ENCODE data around the gene CDKN1C.

The CDKN1C gene

GRCh38 chr11:2882396-2883110 lies 3.0 kb downstream of the CDKN1C start:
- WGBS, 2 experiments, result 83 to 84% methylated on average over 11 of the region's 11 CpGs
- Histone ChIP-seq H3K4me1 (ENCODE audit: control insufficient read depth, insufficient read depth, low read length) (peaks cover 30% of the 10 kb centered on the region), H3K9me3 (ENCODE audit: control insufficient read depth, low read length) (no peaks in the 10 kb centered on the region), H3K27me3 (ENCODE audit: control insufficient read depth, insufficient read depth, low read length, poor library complexity, severe bottlenecking) (peaks cover 34% of the 10 kb centered on the region), H3K27ac (ENCODE audit: insufficient read depth, low read depth, low read length, poor library complexity, severe bottlenecking) (peak overlapping the region; percentile 36), H3K4me3 (ENCODE audit: insufficient read depth, low read depth, low read length) (no peak overlapping the region), H3K36me3 (ENCODE audit: control insufficient read depth, insufficient read depth, low read length) (no peaks in the 10 kb centered on the region)

DNA sequence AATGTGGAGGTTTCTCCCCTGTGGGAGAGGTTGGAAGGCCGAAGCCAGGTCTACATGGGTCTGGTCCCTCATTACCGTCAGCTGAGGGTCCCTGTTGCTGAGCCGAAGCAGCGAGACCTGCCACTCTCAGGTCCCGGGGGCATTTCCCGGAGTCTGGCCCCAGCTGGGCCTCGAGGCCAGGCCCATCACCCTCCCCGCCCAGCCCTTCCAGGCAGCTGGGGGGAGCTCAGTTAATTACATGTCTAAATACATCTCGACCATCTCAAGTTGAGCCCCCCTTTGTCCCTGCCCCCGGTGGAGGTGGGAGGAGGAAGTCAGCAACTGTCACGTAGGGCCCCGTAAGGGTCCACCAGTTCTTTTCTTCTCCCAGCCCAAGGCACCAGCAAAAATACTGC lies 3.6 kb downstream of the CDKN1C start:
- Histone ChIP-seq H3K27ac (ENCODE audit: insufficient read depth, low read depth, low read length, poor library complexity, severe bottlenecking) (no peak overlapping the region), H3K4me1 (ENCODE audit: control insufficient read depth, insufficient read depth, low read length) (peaks cover 24% of the 10 kb centered on the region), H3K4me3 (ENCODE audit: insufficient read depth, low read depth, low read length) (no peak overlapping the region), H3K36me3 (ENCODE audit: control insufficient read depth, insufficient read depth, low read length) (no peaks in the 10 kb centered on the region), H3K9me3 (ENCODE audit: control insufficient read depth, low read length) (no peaks in the 10 kb centered on the region), H3K27me3 (ENCODE audit: control insufficient read depth, insufficient read depth, low read length, poor library complexity, severe bottlenecking) (peaks cover 28% of the 10 kb centered on the region)
- WGBS, 2 experiments, result 63 to 75% methylated on average over 12 of the region's 12 CpGs

DNA sequence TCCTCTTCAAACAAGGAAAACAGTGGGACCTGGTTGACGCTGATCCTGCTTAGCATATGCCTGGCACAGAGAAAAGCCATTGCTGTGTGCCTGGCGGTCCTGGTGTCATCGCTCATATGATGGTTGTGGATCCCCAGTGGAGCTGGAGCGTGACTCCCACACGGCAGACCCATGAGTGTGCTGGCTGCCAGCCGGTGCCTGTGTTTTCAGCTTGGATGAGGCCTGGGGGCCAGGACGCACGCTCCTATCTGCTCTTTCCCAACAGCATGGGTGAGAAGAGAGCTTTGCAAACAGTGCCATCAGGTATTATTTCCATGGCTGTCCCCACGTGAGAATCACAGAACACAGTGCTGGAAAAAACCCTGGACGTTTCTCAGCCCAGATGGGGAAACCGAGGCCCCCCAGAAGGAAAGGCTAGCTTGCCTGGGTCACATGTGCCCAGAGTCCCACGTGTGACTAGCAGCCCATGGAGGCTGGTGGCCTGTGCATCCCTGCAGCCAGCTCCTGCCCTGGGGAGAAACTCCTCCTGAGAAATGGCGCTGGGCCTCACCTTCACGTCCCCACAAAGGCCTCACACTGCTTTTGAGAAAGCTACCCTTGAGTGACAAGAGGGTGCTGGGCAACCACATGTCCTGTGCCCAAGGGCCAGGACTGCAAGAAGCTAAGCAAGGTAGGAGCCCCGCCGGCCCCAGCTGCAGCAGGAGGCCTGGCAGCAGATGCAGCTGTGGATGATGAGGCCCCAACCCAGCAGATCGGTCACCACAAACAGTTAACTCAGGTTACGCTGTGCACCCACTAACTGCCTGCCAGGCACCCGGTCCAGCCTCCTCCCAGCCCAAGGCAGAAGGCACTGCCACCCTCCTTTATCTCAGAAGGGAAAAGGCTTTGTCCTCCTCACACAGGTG lies 4.2 kb downstream of the CDKN1C start:
- H3K4me3 ChIP-seq (ENCODE audit: insufficient read depth, low read depth, low read length), result no peak overlapping the region
- H3K4me1 ChIP-seq (ENCODE audit: control insufficient read depth, insufficient read depth, low read length), result peaks cover 20% of the 10 kb centered on the region
- H3K36me3 ChIP-seq (ENCODE audit: control insufficient read depth, insufficient read depth, low read length), result no peaks in the 10 kb centered on the region
- H3K27ac ChIP-seq (ENCODE audit: insufficient read depth, low read depth, low read length, poor library complexity, severe bottlenecking), result no peak overlapping the region
- 88 to 90% methylated on average over 19 of the region's 19 CpGs for WGBS, 2 experiments
- H3K27me3 ChIP-seq (ENCODE audit: control insufficient read depth, insufficient read depth, low read length, poor library complexity, severe bottlenecking), result peaks cover 23% of the 10 kb centered on the region
- no peaks in the 10 kb centered on the region for H3K9me3 ChIP-seq (ENCODE audit: control insufficient read depth, low read length)

DNA sequence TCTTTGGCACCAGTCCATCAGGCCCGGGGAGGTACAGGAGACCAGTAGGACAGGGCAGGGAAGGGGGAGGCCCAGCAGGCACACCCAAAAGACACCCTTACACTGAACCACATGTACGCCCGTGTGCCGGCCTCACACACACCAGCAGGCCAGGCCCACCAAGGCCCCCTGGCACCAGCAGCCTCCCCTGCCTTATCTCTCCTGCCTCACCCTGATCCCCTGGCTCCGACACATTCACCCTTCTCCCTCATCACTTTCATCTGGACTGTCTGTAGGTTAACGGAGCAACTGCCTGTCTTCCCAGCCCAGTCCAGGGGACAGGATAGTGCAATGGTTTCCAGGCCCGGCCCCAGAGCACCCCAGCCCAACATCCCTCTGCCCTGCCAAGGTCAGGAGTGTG lies 4.9 kb downstream of the CDKN1C start:
- no peaks in the 10 kb centered on the region for H3K36me3 ChIP-seq (ENCODE audit: control insufficient read depth, insufficient read depth, low read length)
- no peak overlapping the region for H3K4me3 ChIP-seq (ENCODE audit: insufficient read depth, low read depth, low read length)
- H3K27me3 ChIP-seq (ENCODE audit: control insufficient read depth, insufficient read depth, low read length, poor library complexity, severe bottlenecking), result peaks cover 23% of the 10 kb centered on the region
- WGBS, 2 experiments, result 91 to 93% methylated on average over 7 of the region's 7 CpGs
- peaks cover 20% of the 10 kb centered on the region for H3K4me1 ChIP-seq (ENCODE audit: control insufficient read depth, insufficient read depth, low read length)
- no peaks in the 10 kb centered on the region for H3K9me3 ChIP-seq (ENCODE audit: control insufficient read depth, low read length)
- no peak overlapping the region for H3K27ac ChIP-seq (ENCODE audit: insufficient read depth, low read depth, low read length, poor library complexity, severe bottlenecking)

DNA sequence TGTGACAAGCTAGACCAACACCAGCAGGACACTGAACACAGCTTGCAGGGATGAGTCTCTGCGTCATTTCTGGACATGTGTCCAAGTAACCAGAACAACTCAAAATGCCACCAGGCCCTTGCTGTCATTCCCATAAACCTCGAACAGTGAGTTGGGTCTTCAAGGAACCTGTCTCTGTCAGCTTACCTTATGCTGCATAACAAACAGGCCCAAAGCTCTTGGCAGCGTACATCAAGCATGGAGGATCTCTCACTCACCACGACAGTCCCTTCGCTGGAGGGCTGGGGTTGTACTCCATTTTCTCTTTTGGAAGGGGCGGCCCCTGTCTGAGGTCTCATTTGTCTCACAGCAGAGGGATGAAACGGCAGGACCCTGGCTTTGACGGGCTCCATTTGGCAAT lies 6.8 kb downstream of the CDKN1C start:
- no peak overlapping the region for H3K27ac ChIP-seq (ENCODE audit: insufficient read depth, low read depth, low read length, poor library complexity, severe bottlenecking)
- 94 to 95% methylated on average over 8 of the region's 8 CpGs for WGBS, 2 experiments

DNA sequence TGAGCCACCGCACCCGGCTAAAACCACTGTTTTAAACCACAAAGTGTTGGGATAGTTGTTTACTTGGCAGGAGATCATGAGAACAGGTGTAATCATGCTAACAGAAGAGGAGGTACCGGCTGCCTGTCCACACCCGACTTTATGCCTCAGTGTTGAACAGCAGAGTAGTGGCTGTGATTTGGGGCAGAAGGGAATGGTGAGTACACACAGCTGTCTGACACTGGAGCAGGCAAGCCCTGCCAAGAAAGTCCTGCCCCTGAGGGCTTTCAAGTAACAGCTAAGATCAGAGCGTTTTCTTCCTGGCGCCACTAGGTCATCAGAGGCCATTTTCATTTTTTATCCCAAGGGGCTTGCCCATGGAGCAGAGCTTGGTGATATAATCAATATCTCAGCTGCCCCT lies 8.1 kb downstream of the CDKN1C start:
- Histone ChIP-seq H3K4me3 (ENCODE audit: insufficient read depth, low read depth, low read length) (no peak overlapping the region), H3K9me3 (ENCODE audit: control insufficient read depth, low read length) (no peaks in the 10 kb centered on the region), H3K4me1 (ENCODE audit: control insufficient read depth, insufficient read depth, low read length) (peaks cover 10% of the 10 kb centered on the region), H3K27ac (ENCODE audit: insufficient read depth, low read depth, low read length, poor library complexity, severe bottlenecking) (no peak overlapping the region), H3K36me3 (ENCODE audit: control insufficient read depth, insufficient read depth, low read length) (no peaks in the 10 kb centered on the region), H3K27me3 (ENCODE audit: control insufficient read depth, insufficient read depth, low read length, poor library complexity, severe bottlenecking) (peaks cover 3% of the 10 kb centered on the region)
- WGBS, 2 experiments, result 94 to 96% methylated on average over 6 of the region's 6 CpGs

More for the DNA sequence above, 6.8 kb downstream of the CDKN1C start:
- H3K9me3 ChIP-seq (ENCODE audit: control insufficient read depth, low read length), result no peaks in the 10 kb centered on the region
- H3K36me3 ChIP-seq (ENCODE audit: control insufficient read depth, insufficient read depth, low read length), result no peaks in the 10 kb centered on the region
- no peak overlapping the region for H3K4me3 ChIP-seq (ENCODE audit: insufficient read depth, low read depth, low read length)
- peaks cover 16% of the 10 kb centered on the region for H3K27me3 ChIP-seq (ENCODE audit: control insufficient read depth, insufficient read depth, low read length, poor library complexity, severe bottlenecking)
- peaks cover 20% of the 10 kb centered on the region for H3K4me1 ChIP-seq (ENCODE audit: control insufficient read depth, insufficient read depth, low read length)

DNA sequence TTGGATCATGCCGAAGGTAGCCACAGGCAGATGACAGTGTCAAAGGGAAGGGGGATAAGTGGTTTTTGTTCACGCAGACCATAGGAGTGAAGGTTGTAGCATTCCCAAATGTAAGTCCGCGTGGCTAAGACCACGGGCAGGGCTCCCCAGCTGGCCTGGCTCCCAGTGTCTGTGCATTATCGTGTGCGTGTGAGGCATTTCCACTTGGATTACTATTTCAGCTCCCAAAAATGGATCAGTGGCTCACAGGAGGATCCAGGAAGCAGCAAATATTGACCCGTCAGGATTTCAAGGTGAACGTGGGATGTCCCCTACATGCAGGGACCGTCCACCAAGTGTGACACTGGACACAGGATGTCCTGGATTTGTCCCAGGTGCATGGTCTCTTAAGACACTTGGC lies 10.6 kb downstream of the CDKN1C start:
- Histone ChIP-seq H3K27ac (ENCODE audit: insufficient read depth, low read depth, low read length, poor library complexity, severe bottlenecking) (no peak overlapping the region), H3K9me3 (ENCODE audit: control insufficient read depth, low read length) (no peaks in the 10 kb centered on the region), H3K27me3 (ENCODE audit: control insufficient read depth, insufficient read depth, low read length, poor library complexity, severe bottlenecking) (peaks cover 20% of the 10 kb centered on the region), H3K4me3 (ENCODE audit: insufficient read depth, low read depth, low read length) (no peak overlapping the region), H3K36me3 (ENCODE audit: control insufficient read depth, insufficient read depth, low read length) (no peaks in the 10 kb centered on the region), H3K4me1 (ENCODE audit: control insufficient read depth, insufficient read depth, low read length) (peaks cover 10% of the 10 kb centered on the region)
- WGBS, 2 experiments, result 93 to 96% methylated on average over 10 of the region's 10 CpGs

- Histone ChIP-seq H3K4me3 (ENCODE audit: insufficient read depth, low read depth, low read length) (no peak overlapping the region), H3K27ac (ENCODE audit: insufficient read depth, low read depth, low read length, poor library complexity, severe bottlenecking) (no peak overlapping the region), H3K27me3 (ENCODE audit: control insufficient read depth, insufficient read depth, low read length, poor library complexity, severe bottlenecking) (peaks cover 40% of the 10 kb centered on the region), H3K36me3 (ENCODE audit: control insufficient read depth, insufficient read depth, low read length) (no peaks in the 10 kb centered on the region), H3K4me1 (ENCODE audit: control insufficient read depth, insufficient read depth, low read length) (peaks cover 17% of the 10 kb centered on the region), H3K9me3 (ENCODE audit: control insufficient read depth, low read length) (no peaks in the 10 kb centered on the region)
- 67 to 70% methylated on average over 22 of the region's 22 CpGs for WGBS, 2 experiments
Observed at GRCh38 chr11:2870969-2871680, 14.4 kb downstream of the CDKN1C start.

- WGBS, 2 experiments, result 83% methylated on average over 17 of the region's 17 CpGs
- peaks cover 40% of the 10 kb centered on the region for H3K27me3 ChIP-seq (ENCODE audit: control insufficient read depth, insufficient read depth, low read length, poor library complexity, severe bottlenecking)
- H3K36me3 ChIP-seq (ENCODE audit: control insufficient read depth, insufficient read depth, low read length), result no peaks in the 10 kb centered on the region
- H3K4me1 ChIP-seq (ENCODE audit: control insufficient read depth, insufficient read depth, low read length), result peaks cover 17% of the 10 kb centered on the region
- no peaks in the 10 kb centered on the region for H3K9me3 ChIP-seq (ENCODE audit: control insufficient read depth, low read length)
- H3K27ac ChIP-seq (ENCODE audit: insufficient read depth, low read depth, low read length, poor library complexity, severe bottlenecking), result no peak overlapping the region
- H3K4me3 ChIP-seq (ENCODE audit: insufficient read depth, low read depth, low read length), result no peak overlapping the region
Observed at GRCh38 chr11:2870460-2870859, 15.1 kb downstream of the CDKN1C start.

Data from ectodermal cell (in vitro differentiated cells).